Measurements from ENCODE around the gene FKBP4. TPM values are rescaled to one million over a fixed set of nuclear protein-coding genes. Genes with fewer than 3 reads are reported as not detected.
"Not testable (repeated sequence)": the region's sequence is repeated elsewhere in the genome, so short reads cannot be mapped to it uniquely, and the experiment has no call there.

Gene FKBP4
- total RNA-seq, 4 donors from 2014 or later = 29.6 to 86.5 (median 45.1) TPM

GRCh38 chr12:2768224-2768961, 26.4 kb upstream of the FKBP4 start:
- no peak for TF ChIP-seq CTCF (IDR thresholded peaks at IDR 0.05)
- ATAC-seq (ENCODE audit: low FRiP score) = no peak

GRCh38 chr12:2769866-2770533, 24.8 kb upstream of the FKBP4 start:
- no peak for TF ChIP-seq CTCF (IDR thresholded peaks at IDR 0.05)
- DNase-seq (ENCODE audit: low spot score) (no peak), ATAC-seq (ENCODE audit: low FRiP score) (no peak)

More at GRCh38 chr12:2768224-2768961, 26.4 kb upstream of the FKBP4 start:
- DNase-seq (ENCODE audit: low spot score) = no peak

GRCh38 chr12:2770544-2770943, 24.2 kb upstream of the FKBP4 start:
- DNase-seq (ENCODE audit: low spot score); ATAC-seq (ENCODE audit: low FRiP score): not testable (repeated sequence)

- no peak for TF ChIP-seq CTCF (IDR thresholded peaks at IDR 0.05)
- ATAC-seq (ENCODE audit: low FRiP score) (no peak), DNase-seq (ENCODE audit: low spot score) (no peak)
These were observed 22.4 kb upstream of the FKBP4 start for GRCh38 chr12:2772370-2772769.

GRCh38 chr12:2773199-2773875, 21.4 kb upstream of the FKBP4 start:
- no peak for DNase-seq (ENCODE audit: low spot score)
- TF ChIP-seq CTCF (IDR thresholded peaks at IDR 0.05) = no peak
- ATAC-seq (ENCODE audit: low FRiP score) = no peak

GRCh38 chr12:2775431-2775830, 19.3 kb upstream of the FKBP4 start:
- no peak for TF ChIP-seq CTCF (IDR thresholded peaks at IDR 0.05)
- DNase-seq (ENCODE audit: low spot score) = no peak
- no peak for ATAC-seq (ENCODE audit: low FRiP score)

- TF ChIP-seq CTCF (IDR thresholded peaks at IDR 0.05) = no peak
- ATAC-seq (ENCODE audit: low FRiP score) (no peak), DNase-seq (ENCODE audit: low spot score) (no peak)
These were observed 18.5 kb upstream of the FKBP4 start for GRCh38 chr12:2776129-2776806.
